ENCODE measurements around the gene PLSCR1.

GRCh38 chr3:146496726-146497125 is 47.7 kb downstream of the PLSCR1 start:
- TF ChIP-seq CTCF (IDR thresholded peaks at IDR 0.05 in 8 of 11, conservative IDR thresholded peaks at IDR 0.05 in 3 of 11), result no peak
- no peak for TF ChIP-seq POLR2A (IDR thresholded peaks at IDR 0.05)
